IMR-90 (cell line): Measurements from ENCODE around the gene SLC30A1. TPM values are rescaled to one million over a fixed set of nuclear protein-coding genes. Genes with fewer than 3 reads are reported as not detected.

ENCODE experiments used
- ATAC-seq: fragments of 200-7000 bp; cut with Tn5 transposase; 2 replicates; pipeline ENCODE4 v1.9.1; 2020; ENCODE audit warnings: low read depth, mild to moderate bottlenecking, moderate library complexity
- BruUV-seq: library from RNA; stranded (reverse); fragments of 400-500 nt; replicated peaks from 2 replicates; lab custom pipeline; 2021; lab: Mats Ljungman, UMichigan
- CTCF ChIA-PET: fragments of 300-600 bp; formaldehyde crosslinking; extraction: SDS; loops from one replicate; lab custom pipeline; 2021; ENCODE audit warnings: antibody characterized with exemption; lab: Yijun Ruan, JAX
- POLR2A ChIA-PET: fragments of 300-600 bp; sonication (Branson Sonifier 250); formaldehyde crosslinking; loops from one replicate; lab custom pipeline; 2022; ENCODE audit warnings: antibody characterized with exemption; ENCODE audit not compliant: unreplicated experiment; lab: Charles Lee
- DNase-seq: peaks from one replicate; pipeline ENCODE4 v3.0.0; 2013
- H2AFZ ChIP-seq: replicated peaks from 2 replicates; pipeline ENCODE3; 2013; ENCODE audit warnings: low read length, mild to moderate bottlenecking; ENCODE audit not compliant: poor library complexity
- H2AK5ac ChIP-seq: 2 replicates; pipeline ENCODE4 v1.6.1; 2013; ENCODE audit warnings: low read depth, low read length, inconsistent platforms
- H2AK9ac ChIP-seq: replicated peaks from 2 replicates; pipeline ENCODE3; 2013; ENCODE audit warnings: mild to moderate bottlenecking, low read depth, low read length, moderate library complexity; ENCODE audit not compliant: poor library complexity
- H2BK120ac ChIP-seq: 2 replicates; pipeline ENCODE4 v1.6.1; 2013; ENCODE audit warnings: low read depth, low read length, inconsistent platforms
- H2BK15ac ChIP-seq: 3 replicates; pipeline ENCODE4 v1.6.1; 2013; ENCODE audit warnings: low read depth, low read length, inconsistent platforms
- H2BK20ac ChIP-seq: 2 replicates; pipeline ENCODE4 v1.6.1; 2013; ENCODE audit warnings: low read depth, mild to moderate bottlenecking, inconsistent platforms, low read length, moderate library complexity
- H2BK5ac ChIP-seq: 2 replicates; pipeline ENCODE4 v1.6.1; 2013; ENCODE audit warnings: mild to moderate bottlenecking, low read depth, low read length, inconsistent platforms; ENCODE audit not compliant: poor library complexity, severe bottlenecking
- H3K14ac ChIP-seq: replicated peaks from 2 replicates; pipeline ENCODE4 v1.6.1; 2013; ENCODE audit warnings: low read depth, low read length, inconsistent platforms
- H3K18ac ChIP-seq: 2 replicates; pipeline ENCODE4 v1.6.1; 2013; ENCODE audit warnings: low read depth, low read length, control low read depth
- H3K23ac ChIP-seq: 2 replicates; pipeline ENCODE4 v1.6.1; 2013; ENCODE audit warnings: low read depth, low read length, inconsistent platforms
- H3K27ac ChIP-seq: 2 replicates; pipeline ENCODE4 v1.5.1; 2013; ENCODE audit warnings: mild to moderate bottlenecking, control low read depth, low read length; ENCODE audit not compliant: insufficient read depth
- H3K27me3 ChIP-seq: 2 replicates; pipeline ENCODE4 v1.6.1; 2013; ENCODE audit warnings: low read length; ENCODE audit not compliant: control insufficient read depth, insufficient read depth
- H3K36me3 ChIP-seq: 2 replicates; pipeline ENCODE4 v1.6.1; 2013; ENCODE audit warnings: low read length, mixed read lengths; ENCODE audit not compliant: control insufficient read depth, insufficient read depth
- H3K4ac ChIP-seq: 2 replicates; pipeline ENCODE4 v1.6.1; 2013; ENCODE audit warnings: low read depth, low read length, inconsistent platforms
- H3K4me1 ChIP-seq: 2 replicates; pipeline ENCODE4 v1.6.1; 2013; ENCODE audit warnings: low read length, mixed read lengths; ENCODE audit not compliant: control insufficient read depth, insufficient read depth
- H3K4me2 ChIP-seq: 2 replicates; pipeline ENCODE4 v1.6.1; 2013; ENCODE audit warnings: low read depth, mild to moderate bottlenecking, control low read depth, low read length, moderate library complexity
- H3K4me3 ChIP-seq: 2 replicates; pipeline ENCODE4 v1.5.1; 2013; ENCODE audit warnings: low read depth, mild to moderate bottlenecking, control low read depth, low read length, moderate library complexity; ENCODE audit not compliant: insufficient read depth
- H3K56ac ChIP-seq: 2 replicates; pipeline ENCODE4 v1.6.1; 2013; ENCODE audit warnings: low read length, inconsistent platforms; ENCODE audit not compliant: insufficient read depth; ENCODE audit errors: extremely low read depth
- H3K79me1 ChIP-seq, 2 experiments: 2 replicates each; pipeline ENCODE4 v1.6.1; 2013; ENCODE audit warnings: low read length in 2 of 2, inconsistent platforms in 1 of 2, low read depth in 1 of 2
- H3K9ac ChIP-seq: 2 replicates; pipeline ENCODE4 v1.6.1; 2013; ENCODE audit warnings: low read depth, low read length, control low read depth
- H3K9me1 ChIP-seq: 2 replicates; pipeline ENCODE4 v1.6.1; 2013; ENCODE audit warnings: low read length, inconsistent platforms; ENCODE audit not compliant: insufficient read depth
- H3K9me3 ChIP-seq: 2 replicates; pipeline ENCODE4 v1.6.1; 2013; ENCODE audit warnings: low read length; ENCODE audit not compliant: control insufficient read depth, insufficient read depth
- H4K20me1 ChIP-seq: 2 replicates; pipeline ENCODE4 v1.6.1; 2013; ENCODE audit warnings: low read length, inconsistent platforms; ENCODE audit not compliant: insufficient read depth
- H4K5ac ChIP-seq: 2 replicates; pipeline ENCODE4 v1.6.1; 2013; ENCODE audit warnings: mild to moderate bottlenecking, low read depth, low read length, control low read depth
- H4K8ac ChIP-seq, 2 experiments: 2 replicates each; pipeline ENCODE4 v1.6.1; 2013; ENCODE audit warnings: low read depth in 2 of 2, low read length in 2 of 2, control low read depth in 1 of 2, inconsistent platforms in 1 of 2
- H4K91ac ChIP-seq: 2 replicates; pipeline ENCODE4 v1.6.1; 2013; ENCODE audit warnings: low read depth, low read length, inconsistent platforms; ENCODE audit not compliant: insufficient read depth
- BHLHE40 ChIP-seq: fragments of 150-350 bp; IDR thresholded peaks from 2 replicates; pipeline ENCODE4 v1.6.1; 2016; ENCODE audit warnings: mild to moderate bottlenecking, low read depth, low read length
- CEBPB ChIP-seq: IDR thresholded peaks from 2 replicates; pipeline ENCODE4 v1.6.1; 2012; ENCODE audit warnings: low read depth, low read length, improper control_type of control experiment
- CHD1 ChIP-seq: IDR thresholded peaks from 2 replicates; pipeline ENCODE4 v1.6.1; 2012; ENCODE audit warnings: low read depth, low read length, improper control_type of control experiment
- FOS ChIP-seq: fragments of 150-350 bp; IDR thresholded peaks from 2 replicates; pipeline ENCODE4 v1.6.1; 2016; ENCODE audit warnings: low read depth, low read length
- MAFK ChIP-seq: IDR thresholded peaks from 2 replicates; pipeline ENCODE4 v1.6.1; 2012; ENCODE audit warnings: low read depth, low read length, improper control_type of control experiment
- MAZ ChIP-seq: IDR thresholded peaks from 2 replicates; pipeline ENCODE4 v1.6.1; 2012; ENCODE audit warnings: low read depth, mild to moderate bottlenecking, low read length, improper control_type of control experiment, moderate library complexity, borderline replicate concordance
- MXI1 ChIP-seq: IDR thresholded peaks from 2 replicates; pipeline ENCODE4 v1.6.1; 2012; ENCODE audit warnings: low read depth, mild to moderate bottlenecking, low read length, moderate library complexity, borderline replicate concordance
- NFE2L2 ChIP-seq: fragments of 150-350 bp; IDR thresholded peaks from 2 replicates; pipeline ENCODE4 v1.6.1; 2016; ENCODE audit warnings: low read depth, mild to moderate bottlenecking, low read length
- POLR2A ChIP-seq: IDR thresholded peaks from 2 replicates; pipeline ENCODE4 v1.6.1; 2012; ENCODE audit warnings: mild to moderate bottlenecking, low read depth, low read length
- RAD21 ChIP-seq: IDR thresholded peaks from 2 replicates; pipeline ENCODE4 v1.6.1; 2012; ENCODE audit warnings: low read length, improper control_type of control experiment
- RCOR1 ChIP-seq: IDR thresholded peaks from 2 replicates; pipeline ENCODE4 v1.6.1; 2012; ENCODE audit warnings: mild to moderate bottlenecking, low read length, improper control_type of control experiment; ENCODE audit not compliant: insufficient replicate concordance
- RFX5 ChIP-seq: IDR thresholded peaks from 2 replicates; pipeline ENCODE4 v1.8.0; 2012; ENCODE audit warnings: low read depth, mild to moderate bottlenecking, low read length, moderate library complexity
- SMC3 ChIP-seq: fragments of 150-350 bp; IDR thresholded peaks from 2 replicates; pipeline ENCODE4 v1.6.1; 2016; ENCODE audit warnings: low read depth, mild to moderate bottlenecking, antibody characterized with exemption, low read length, moderate library complexity
- WGBS, 2 experiments: methylation state at CpG; one replicate each; pipeline versions ENCODE4 v1.1.5 to v1.1.7; 2013; ENCODE audit warnings: missing lambda C conversion rate in 2 of 2; ENCODE audit not compliant: insufficient read length in 1 of 2; ENCODE audit errors: extremely low coverage in 2 of 2; 5-methylcytosine and 5-hydroxymethylcytosine counted together
- dilution Hi-C: fragments of 300-500 bp; cut with HindIII; formaldehyde crosslinking; loops from one replicate; pipeline ENCODE4 v1.14.3; 2018; ENCODE audit warnings: low sequenced_read_pairs; ENCODE audit not compliant: unreplicated experiment
- in situ Hi-C: fragments of 300-500 bp; cut with MboI; formaldehyde crosslinking; loops from 3 replicates; pipeline ENCODE4 v1.14.3; 2019; ENCODE audit warnings: low sequenced_read_pairs, inconsistent platforms, mixed read lengths
- intact Hi-C: fragments of 100-400 bp; cut with micrococcal nuclease; formaldehyde crosslinking; loops from 2 replicates; pipeline ENCODE4 v1.10.0; 2022
- polyA plus RNA-seq, 3 experiments: library from polyadenylated mRNA; depleted of rRNA; stranded (reverse); fragments of >200 nt; gene quantifications; 2 replicates each; pipeline ENCODE4 v1.2.3, GENCODE V29; 2012; ENCODE audit warnings: low replicate concordance in 1 of 3
- total RNA-seq: library from RNA; depleted of rRNA; stranded (reverse); fragments of >200 nt; gene quantifications from 2 replicates; pipeline ENCODE4 v1.2.3, GENCODE V29; 2012
- TF ChIP-seq, protein P1 (sequence below): fragments of 150-350 bp; IDR thresholded peaks from 2 replicates; pipeline ENCODE4 v1.6.1; 2017; ENCODE audit warnings: mild to moderate bottlenecking, antibody characterized with exemption, low read length, low read depth
- TF ChIP-seq, protein P2 (sequence below): conservative IDR thresholded peaks from 2 replicates; pipeline ENCODE4 v1.5.1; 2012; ENCODE audit warnings: mild to moderate bottlenecking, low read depth, low read length, improper control_type of control experiment
- TF ChIP-seq, protein P3 (sequence below): fragments of 150-350 bp; IDR thresholded peaks from 2 replicates; pipeline ENCODE4 v1.6.1; 2016; ENCODE audit warnings: low read depth, mild to moderate bottlenecking, low read length, moderate library complexity, borderline replicate concordance

Gene SLC30A1
- total and polyA plus RNA-seq, 2 of the 4 experiments (the other 2 are of a cell fraction): 5.4 to 8.4 TPM

DNA sequence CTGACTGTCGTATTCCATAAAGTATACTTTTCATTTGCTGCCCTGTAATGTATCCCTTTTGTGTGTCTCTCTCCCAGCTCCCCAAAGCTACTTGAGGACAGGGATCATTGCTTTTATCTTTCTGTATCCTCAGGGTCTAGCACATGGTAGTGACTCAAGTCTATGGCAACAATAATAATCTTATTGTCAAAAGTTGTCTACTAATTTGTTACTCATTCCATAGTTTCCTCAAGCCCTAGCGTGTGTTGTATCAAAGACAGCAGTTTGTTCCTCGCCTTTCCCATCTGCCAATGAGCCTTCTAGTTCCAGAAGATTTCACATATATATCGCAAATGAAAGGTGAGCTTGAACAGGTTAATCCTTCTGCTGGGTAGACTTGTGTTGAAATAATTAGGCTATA lies 9.8 kb upstream of the SLC30A1 start:
- no peak overlapping the region for H2AFZ ChIP-seq
- H2BK20ac ChIP-seq: no peak overlapping the region
- no peak overlapping the region for H3K27ac ChIP-seq
- no peaks in the 10 kb centered on the region for H3K9me3 ChIP-seq
- H4K5ac ChIP-seq: no peak overlapping the region
- H3K18ac ChIP-seq: no peak overlapping the region
- no peaks in the 10 kb centered on the region for H3K79me1 ChIP-seq
- no peak overlapping the region for H4K91ac ChIP-seq
- H3K4me2 ChIP-seq: no peak overlapping the region
- no peak overlapping the region for H3K4me3 ChIP-seq
- no peak overlapping the region for H3K56ac ChIP-seq
- H4K8ac ChIP-seq: no peak overlapping the region
- intact Hi-C loops: no loop called here
- no peak overlapping the region for H2BK15ac ChIP-seq
- no peak overlapping the region for H3K9ac ChIP-seq
- H3K9me1 ChIP-seq: peaks cover 7% of the 10 kb centered on the region
- no peaks in the 10 kb centered on the region for H4K20me1 ChIP-seq
- no peaks in the 10 kb centered on the region for H3K36me3 ChIP-seq
- ATAC-seq: no peak
- no peak overlapping the region for H2BK120ac ChIP-seq
- no peak overlapping the region for H3K4ac ChIP-seq
- TF ChIP-seq BHLHE40 (no peak), NFE2L2 (no peak), SMC3 (no peak), MAZ (no peak), RFX5 (no peak), RAD21 (no peak), CHD1 (no peak), FOS (no peak), RCOR1 (no peak), CEBPB (no peak), MXI1 (no peak), POLR2A (no peak), MAFK (no peak)
- TF ChIP-seq, protein P1, sequence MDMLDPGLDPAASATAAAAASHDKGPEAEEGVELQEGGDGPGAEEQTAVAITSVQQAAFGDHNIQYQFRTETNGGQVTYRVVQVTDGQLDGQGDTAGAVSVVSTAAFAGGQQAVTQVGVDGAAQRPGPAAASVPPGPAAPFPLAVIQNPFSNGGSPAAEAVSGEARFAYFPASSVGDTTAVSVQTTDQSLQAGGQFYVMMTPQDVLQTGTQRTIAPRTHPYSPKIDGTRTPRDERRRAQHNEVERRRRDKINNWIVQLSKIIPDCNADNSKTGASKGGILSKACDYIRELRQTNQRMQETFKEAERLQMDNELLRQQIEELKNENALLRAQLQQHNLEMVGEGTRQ: no peak
- TF ChIP-seq, protein P2, sequence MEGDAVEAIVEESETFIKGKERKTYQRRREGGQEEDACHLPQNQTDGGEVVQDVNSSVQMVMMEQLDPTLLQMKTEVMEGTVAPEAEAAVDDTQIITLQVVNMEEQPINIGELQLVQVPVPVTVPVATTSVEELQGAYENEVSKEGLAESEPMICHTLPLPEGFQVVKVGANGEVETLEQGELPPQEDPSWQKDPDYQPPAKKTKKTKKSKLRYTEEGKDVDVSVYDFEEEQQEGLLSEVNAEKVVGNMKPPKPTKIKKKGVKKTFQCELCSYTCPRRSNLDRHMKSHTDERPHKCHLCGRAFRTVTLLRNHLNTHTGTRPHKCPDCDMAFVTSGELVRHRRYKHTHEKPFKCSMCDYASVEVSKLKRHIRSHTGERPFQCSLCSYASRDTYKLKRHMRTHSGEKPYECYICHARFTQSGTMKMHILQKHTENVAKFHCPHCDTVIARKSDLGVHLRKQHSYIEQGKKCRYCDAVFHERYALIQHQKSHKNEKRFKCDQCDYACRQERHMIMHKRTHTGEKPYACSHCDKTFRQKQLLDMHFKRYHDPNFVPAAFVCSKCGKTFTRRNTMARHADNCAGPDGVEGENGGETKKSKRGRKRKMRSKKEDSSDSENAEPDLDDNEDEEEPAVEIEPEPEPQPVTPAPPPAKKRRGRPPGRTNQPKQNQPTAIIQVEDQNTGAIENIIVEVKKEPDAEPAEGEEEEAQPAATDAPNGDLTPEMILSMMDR: no peak
- TF ChIP-seq, protein P3, sequence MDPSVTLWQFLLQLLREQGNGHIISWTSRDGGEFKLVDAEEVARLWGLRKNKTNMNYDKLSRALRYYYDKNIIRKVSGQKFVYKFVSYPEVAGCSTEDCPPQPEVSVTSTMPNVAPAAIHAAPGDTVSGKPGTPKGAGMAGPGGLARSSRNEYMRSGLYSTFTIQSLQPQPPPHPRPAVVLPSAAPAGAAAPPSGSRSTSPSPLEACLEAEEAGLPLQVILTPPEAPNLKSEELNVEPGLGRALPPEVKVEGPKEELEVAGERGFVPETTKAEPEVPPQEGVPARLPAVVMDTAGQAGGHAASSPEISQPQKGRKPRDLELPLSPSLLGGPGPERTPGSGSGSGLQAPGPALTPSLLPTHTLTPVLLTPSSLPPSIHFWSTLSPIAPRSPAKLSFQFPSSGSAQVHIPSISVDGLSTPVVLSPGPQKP: no peak
- no peak overlapping the region for H3K14ac ChIP-seq
- ChIA-PET POLR2A (no interaction called here), CTCF (no interaction called here)
- H3K27me3 ChIP-seq: no peaks in the 10 kb centered on the region
- no peak overlapping the region for H3K23ac ChIP-seq
- BruUV-seq: no TSS peak
- peaks cover 6% of the 10 kb centered on the region for H3K4me1 ChIP-seq
- no peak overlapping the region for H2AK9ac ChIP-seq
- no peak overlapping the region for H2BK5ac ChIP-seq
- dilution Hi-C loops: no loop called here
- in situ Hi-C loops: no loop called here
- WGBS, 2 experiments: no CpG with 5 or more reads among the region's 4 CpGs
- H2AK5ac ChIP-seq: no peak overlapping the region
- no peak for DNase-seq
